HG02623 (cell line): ENCODE results near the gene MGMT.

Experiments used
- ATAC-seq: cut with Tn5 transposase; IDR thresholded peaks from one replicate; pipeline ENCODE4 v1.9.1; 2021; ENCODE audit warnings: moderate library complexity; ENCODE audit not compliant: unreplicated experiment

Gene MGMT

GRCh38 chr10:129450391-129450790, 16.6 kb upstream of the MGMT start:
- ATAC-seq = no peak

GRCh38 chr10:129455625-129456024, 11.4 kb upstream of the MGMT start:
- ATAC-seq = no peak

GRCh38 chr10:129459762-129460539, 7.1 kb upstream of the MGMT start:
- ATAC-seq = no peak

GRCh38 chr10:129462257-129462795, 4.7 kb upstream of the MGMT start:
- ATAC-seq = no peak

- no peak for ATAC-seq
Observed at GRCh38 chr10:129464251-129464650, 2.8 kb upstream of the MGMT start.

- ATAC-seq = peak; percentile 3
Observed at GRCh38 chr10:129465796-129466702, 992 bp upstream of the MGMT start.

GRCh38 chr10:129467359-129468064, 471 bp downstream of the MGMT start:
- ATAC-seq = no peak

- ATAC-seq = no peak
Observed at GRCh38 chr10:129468187-129468586, 1.1 kb downstream of the MGMT start.

GRCh38 chr10:129470103-129470851, 3.2 kb downstream of the MGMT start:
- no peak for ATAC-seq

- ATAC-seq = no peak
Observed at GRCh38 chr10:129471447-129472175, 4.6 kb downstream of the MGMT start.

GRCh38 chr10:129472696-129473555, 5.9 kb downstream of the MGMT start:
- ATAC-seq = no peak

GRCh38 chr10:129474642-129475041, 7.6 kb downstream of the MGMT start:
- no peak for ATAC-seq

GRCh38 chr10:129476431-129476830, 9.4 kb downstream of the MGMT start:
- no peak for ATAC-seq

GRCh38 chr10:129477051-129477450, 10.0 kb downstream of the MGMT start:
- ATAC-seq = no peak

- no peak for ATAC-seq
Observed at GRCh38 chr10:129481641-129482040, 14.6 kb downstream of the MGMT start.

GRCh38 chr10:129483430-129484010, 16.5 kb downstream of the MGMT start:
- ATAC-seq = no peak

GRCh38 chr10:129486805-129487204, 19.8 kb downstream of the MGMT start:
- no peak for ATAC-seq

GRCh38 chr10:129491123-129491734, 24.2 kb downstream of the MGMT start:
- ATAC-seq = no peak
